K562 treated with DMSO at 1 percent for 48 hours (cell line): ENCODE results near the gene HMGB1. TPM values are rescaled to one million over a fixed set of nuclear protein-coding genes. Genes with fewer than 3 reads are reported as not detected.

Experiments
- total RNA-seq: library from RNA; unstranded; fragments of 300-600 nt; gene quantifications from 2 replicates; pipeline ENCODE4 v1.2.3, GENCODE V29; 2022; ENCODE audit warnings: low replicate concordance; ENCODE audit errors: extremely low read depth

HMGB1 gene
- total RNA-seq, result not detected in 2 replicates

DNA sequence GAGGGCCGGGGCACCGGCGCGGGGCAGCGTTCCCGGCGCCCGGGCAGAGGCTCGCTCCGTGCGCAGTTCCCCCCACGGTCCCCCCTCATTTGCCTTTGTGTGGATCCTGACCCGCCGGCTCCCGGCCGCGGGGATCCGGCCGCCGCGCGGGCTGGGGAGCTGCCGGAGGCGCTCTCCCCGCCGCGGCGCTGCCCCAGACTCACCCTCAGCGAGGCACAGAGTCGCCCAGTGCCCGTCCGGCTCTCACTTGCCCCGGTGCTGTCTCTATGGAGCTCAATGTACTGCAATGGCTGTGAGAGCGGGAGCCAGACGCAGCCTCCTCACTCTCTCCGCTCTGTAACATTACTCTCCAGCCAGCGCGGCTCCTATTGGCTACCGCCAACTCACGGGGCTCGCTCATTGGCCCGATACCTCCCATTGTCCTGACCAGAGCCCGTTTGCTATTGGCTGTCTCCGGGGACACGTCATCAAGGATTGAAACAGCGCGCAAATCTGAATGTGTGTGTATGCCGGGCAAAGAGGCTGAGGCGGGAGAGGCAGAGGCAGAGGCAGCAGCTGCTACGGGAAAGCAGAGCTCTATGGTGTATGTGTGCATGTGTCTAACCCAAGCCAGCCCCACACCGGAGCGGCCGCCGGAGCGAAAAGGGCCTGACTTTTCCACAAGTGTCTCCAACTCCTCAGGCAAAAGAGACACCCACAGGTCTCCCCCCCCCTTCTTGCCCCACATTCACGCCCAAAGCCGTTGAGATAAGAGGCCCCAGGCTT, at the start of gene HMGB1:
TSS of gene HMGB1 (minus strand) at position 344 of the 765 bp plus-strand sequence. CDS start 2,256 bp downstream, outside the sequence.

DNA sequence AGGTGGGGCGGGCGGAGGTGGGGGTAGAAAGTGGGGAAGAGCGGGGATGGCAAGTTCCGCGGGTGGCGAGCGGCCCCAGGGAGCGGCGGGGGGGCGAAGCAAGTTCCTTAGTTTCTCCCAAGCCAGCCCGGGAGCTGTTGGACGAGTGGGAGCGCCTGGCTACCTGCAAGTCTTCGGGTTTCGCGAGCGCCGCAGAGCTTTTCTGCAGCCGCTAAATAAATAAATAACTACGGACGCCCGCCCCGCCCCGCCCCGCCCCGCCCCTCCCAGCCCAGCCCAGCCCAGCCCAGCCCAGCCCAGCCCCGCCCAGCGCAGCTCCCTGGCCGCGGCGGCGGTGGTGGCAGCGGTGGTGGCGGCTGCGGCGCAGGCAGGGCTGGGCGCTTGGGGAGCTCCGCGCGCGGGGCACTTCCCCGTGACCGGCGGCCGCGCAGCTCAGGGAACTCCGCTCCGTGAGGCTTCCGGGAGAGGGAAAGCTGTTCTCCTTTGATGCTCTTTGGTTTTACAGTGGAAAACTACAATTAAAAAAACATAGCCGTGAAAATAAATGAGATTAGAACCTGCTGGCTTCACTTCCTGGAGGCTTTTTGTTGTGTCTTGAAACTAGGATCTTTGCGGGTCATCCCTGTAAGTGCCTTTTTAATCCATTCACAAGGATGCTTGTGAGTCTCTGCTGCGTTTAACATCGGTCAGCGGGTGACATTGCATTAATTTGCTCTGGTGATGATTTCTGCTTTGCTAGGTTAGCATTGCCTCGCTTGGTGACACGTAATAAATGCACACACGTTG, 43.5 kb downstream of the HMGB1 start, which contains the start of gene UBE2L5:
TSS of gene UBE2L5 (plus strand) at position 440 of the 786 bp plus-strand sequence. CDS start 5,498 bp downstream, outside the sequence.

Other genes with a start within 250 kb of the HMGB1 start
- gene KATNAL1, start 158.4 kb downstream of the HMGB1 start, total RNA-seq, result not detected in 2 replicates
- not detected in 2 replicates for gene UBE2L5, start 43.4 kb downstream of the HMGB1 start, total RNA-seq
- not detected in 2 replicates for gene USPL1, start 152.0 kb upstream of the HMGB1 start, total RNA-seq